ENCODE data around the gene ISY1.
A peak's percentile ranks its signal among the peaks of the same experiment; 100 is the strongest.

ISY1 gene

DNA sequence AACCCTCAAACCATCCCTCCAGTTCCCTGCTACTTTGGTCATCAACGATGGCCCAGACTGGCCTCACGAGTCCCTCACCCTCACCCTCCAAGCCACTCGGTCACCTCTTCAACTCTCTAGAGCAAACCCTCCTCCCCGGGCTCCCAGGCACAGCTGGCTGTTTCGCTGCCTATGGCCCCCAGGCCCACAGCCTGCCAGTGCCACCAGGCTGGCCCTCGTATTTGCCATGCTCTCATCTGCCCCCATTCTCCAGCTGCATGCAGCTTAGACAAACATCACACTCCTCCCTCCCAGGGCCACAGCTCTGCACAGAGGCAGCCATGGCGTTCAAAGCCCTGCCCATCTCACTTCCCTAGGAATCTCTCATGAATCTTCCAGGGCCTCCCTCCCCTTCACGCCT, 53.1 kb downstream of the ISY1 start:
- no peak overlapping the region for H3K4me3 ChIP-seq (ENCODE audit: low read length)
- no peak for DNase-seq (ENCODE audit: low read depth)
- TF ChIP-seq, protein P1, sequence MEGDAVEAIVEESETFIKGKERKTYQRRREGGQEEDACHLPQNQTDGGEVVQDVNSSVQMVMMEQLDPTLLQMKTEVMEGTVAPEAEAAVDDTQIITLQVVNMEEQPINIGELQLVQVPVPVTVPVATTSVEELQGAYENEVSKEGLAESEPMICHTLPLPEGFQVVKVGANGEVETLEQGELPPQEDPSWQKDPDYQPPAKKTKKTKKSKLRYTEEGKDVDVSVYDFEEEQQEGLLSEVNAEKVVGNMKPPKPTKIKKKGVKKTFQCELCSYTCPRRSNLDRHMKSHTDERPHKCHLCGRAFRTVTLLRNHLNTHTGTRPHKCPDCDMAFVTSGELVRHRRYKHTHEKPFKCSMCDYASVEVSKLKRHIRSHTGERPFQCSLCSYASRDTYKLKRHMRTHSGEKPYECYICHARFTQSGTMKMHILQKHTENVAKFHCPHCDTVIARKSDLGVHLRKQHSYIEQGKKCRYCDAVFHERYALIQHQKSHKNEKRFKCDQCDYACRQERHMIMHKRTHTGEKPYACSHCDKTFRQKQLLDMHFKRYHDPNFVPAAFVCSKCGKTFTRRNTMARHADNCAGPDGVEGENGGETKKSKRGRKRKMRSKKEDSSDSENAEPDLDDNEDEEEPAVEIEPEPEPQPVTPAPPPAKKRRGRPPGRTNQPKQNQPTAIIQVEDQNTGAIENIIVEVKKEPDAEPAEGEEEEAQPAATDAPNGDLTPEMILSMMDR (IDR thresholded peaks at IDR 0.05; ENCODE audit: insufficient read depth, low read depth, low read length, missing control alignments), result no peak

DNA sequence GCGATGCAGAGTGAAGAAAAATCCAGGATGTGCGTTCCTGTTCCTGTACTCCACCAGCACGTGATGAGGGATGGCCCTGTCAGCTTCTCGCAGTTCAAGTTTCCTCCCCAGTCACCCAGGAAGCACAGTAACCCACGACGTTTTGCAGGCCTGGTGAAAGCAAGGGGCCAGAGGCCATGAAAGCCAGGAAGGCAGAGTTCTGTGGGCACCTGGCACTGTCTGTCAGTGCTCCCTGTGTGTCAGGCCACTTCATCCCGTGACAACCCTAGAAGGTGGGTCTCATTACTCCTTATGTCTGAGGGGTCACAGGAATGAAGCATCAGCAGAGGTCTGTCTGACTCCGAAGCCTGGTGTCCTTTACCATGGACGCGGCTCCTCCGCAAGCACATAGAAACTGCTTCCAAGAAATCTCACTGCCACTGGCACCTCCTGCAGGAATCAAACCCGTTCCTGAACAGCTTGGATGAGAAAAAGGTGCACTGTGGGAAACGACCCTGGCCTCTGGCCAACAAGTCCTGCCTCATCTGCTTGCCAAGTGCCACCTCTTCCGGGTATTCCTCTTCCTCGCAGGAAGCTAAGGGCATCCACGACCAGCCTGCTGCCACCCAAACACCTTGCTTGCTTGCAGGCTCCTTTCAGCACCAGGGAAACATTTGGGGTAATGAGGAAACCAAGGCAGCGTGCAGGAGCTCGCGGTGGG, 53.8 kb downstream of the ISY1 start:
- no peak for DNase-seq (ENCODE audit: low read depth)
- TF ChIP-seq, protein P1 (IDR thresholded peaks at IDR 0.05; ENCODE audit: insufficient read depth, low read depth, low read length, missing control alignments), result no peak
- no peak overlapping the region for H3K4me3 ChIP-seq (ENCODE audit: low read length)

DNA sequence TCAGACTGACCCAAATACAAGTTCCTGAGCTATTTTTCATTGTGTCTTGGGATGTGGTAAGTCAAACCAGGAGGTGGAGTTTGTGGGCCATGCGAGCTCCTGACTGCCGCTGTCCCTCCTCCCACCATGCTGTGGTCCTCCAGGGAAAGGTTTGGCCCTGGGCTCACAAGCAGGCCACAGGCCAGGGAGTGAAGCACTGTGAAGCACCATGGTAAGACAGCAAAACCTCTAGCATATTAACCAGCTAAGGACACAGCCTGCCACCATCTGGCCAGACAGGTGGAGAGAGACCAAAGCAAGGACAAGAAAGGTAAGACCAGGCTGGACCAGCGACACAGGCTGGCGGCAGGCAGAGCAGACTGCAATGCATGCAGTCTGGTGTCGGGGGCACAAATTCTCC, 54.5 kb downstream of the ISY1 start:
- H3K4me3 ChIP-seq (ENCODE audit: low read length), result no peak overlapping the region
- DNase-seq (ENCODE audit: low read depth), result no peak
- TF ChIP-seq, protein P1 (IDR thresholded peaks at IDR 0.05; ENCODE audit: insufficient read depth, low read depth, low read length, missing control alignments), result peak; percentile 20

DNA sequence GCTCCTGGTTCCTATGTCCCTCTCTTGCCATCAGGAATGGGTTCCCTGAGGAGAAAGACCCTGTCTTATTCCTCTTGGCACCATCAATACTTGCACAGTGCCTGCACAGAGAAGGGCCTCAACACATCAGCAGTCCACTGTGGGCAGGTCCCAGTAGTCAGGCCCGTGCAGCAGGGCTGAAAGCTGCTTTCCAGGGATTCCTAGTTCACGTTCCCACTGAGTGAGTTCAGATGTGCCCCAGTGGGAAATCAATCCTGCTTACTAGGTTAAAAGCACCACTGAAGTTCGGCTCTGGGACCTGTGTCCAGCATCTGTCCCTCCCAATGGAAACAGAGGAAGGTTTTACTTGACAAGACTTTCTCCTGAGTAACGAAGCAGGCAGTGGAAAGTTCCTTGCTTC, 55.0 kb downstream of the ISY1 start:
- DNase-seq (ENCODE audit: low read depth), result no peak
- H3K4me3 ChIP-seq (ENCODE audit: low read length), result no peak overlapping the region
- TF ChIP-seq, protein P1 (IDR thresholded peaks at IDR 0.05; ENCODE audit: insufficient read depth, low read depth, low read length, missing control alignments), result no peak

DNA sequence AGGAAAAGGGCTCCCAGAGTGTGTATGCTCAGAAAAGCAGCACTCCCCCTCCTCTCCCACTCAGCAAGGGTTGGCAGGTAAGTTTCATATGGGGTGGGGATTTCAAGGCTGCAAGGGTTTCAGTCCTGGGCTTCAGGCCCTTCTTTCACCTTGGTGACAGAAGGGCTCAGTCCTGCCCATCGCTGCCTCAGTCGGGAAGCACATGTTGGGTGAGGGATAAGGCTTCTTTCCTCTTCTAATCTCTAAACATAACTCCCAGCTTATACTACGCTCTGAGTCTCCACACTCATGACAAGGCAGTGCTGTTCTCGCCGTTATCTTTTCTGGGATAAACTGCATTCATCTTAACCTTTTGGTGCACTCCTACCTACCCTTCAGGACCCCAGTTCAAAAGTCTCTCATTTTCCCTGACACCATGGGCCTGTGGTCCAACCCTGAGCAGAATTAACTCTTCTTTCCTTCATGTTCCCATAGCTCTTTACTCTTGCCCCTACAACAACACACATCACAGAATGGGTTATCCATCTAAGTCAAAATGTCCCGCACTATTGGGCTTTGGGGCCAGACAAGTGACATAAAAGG, 56.3 kb downstream of the ISY1 start:
- no peak overlapping the region for H3K4me3 ChIP-seq (ENCODE audit: low read length)
- TF ChIP-seq, protein P1 (IDR thresholded peaks at IDR 0.05; ENCODE audit: insufficient read depth, low read depth, low read length, missing control alignments), result no peak
- no peak for DNase-seq (ENCODE audit: low read depth)

DNA sequence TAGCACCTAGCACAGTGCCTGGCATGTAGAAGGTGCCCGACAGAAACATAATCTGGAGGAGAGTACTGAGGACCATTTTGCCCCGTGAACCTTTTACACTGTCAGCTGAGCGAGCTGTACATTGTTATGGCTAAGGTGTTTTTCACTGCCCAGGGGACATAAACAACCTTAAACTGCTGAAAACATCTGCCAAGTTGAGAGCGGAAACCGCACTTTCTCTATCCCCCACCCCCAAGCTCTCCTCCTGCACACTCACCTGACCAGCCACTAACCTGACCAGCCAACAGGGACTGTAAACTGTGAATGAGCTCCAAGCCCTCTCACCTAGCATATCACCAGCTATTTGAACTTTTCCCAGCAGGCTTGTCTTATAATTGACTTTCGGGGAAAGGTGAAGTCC, 56.8 kb downstream of the ISY1 start:
- no peak overlapping the region for H3K4me3 ChIP-seq (ENCODE audit: low read length)
- TF ChIP-seq, protein P1 (IDR thresholded peaks at IDR 0.05; ENCODE audit: insufficient read depth, low read depth, low read length, missing control alignments), result no peak
- no peak for DNase-seq (ENCODE audit: low read depth)

DNA sequence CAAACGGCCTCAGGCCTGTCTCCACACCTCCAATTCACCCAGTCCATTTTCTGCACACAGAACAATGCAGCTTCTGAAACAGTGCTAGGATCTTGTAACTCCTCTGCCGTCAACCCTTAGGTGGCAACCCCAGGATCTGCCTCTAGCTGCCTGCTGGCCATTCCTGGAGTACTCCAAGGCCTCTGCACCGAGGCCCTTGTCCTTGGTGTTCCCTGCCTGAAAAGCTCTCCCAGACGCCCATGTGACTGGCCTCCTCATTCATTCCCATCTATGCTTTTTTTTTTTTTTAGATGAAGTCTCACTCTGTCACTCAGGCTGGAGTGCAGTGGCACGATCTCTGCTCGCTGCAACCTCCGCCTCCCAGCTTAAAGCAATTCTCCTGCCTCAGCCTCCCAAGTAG, 57.6 kb downstream of the ISY1 start:
- TF ChIP-seq, protein P1 (IDR thresholded peaks at IDR 0.05; ENCODE audit: insufficient read depth, low read depth, low read length, missing control alignments), result no peak
- no peak for DNase-seq (ENCODE audit: low read depth)
- H3K4me3 ChIP-seq (ENCODE audit: low read length), result no peak overlapping the region
